PC-9 (cell line): Measurements from ENCODE around the gene VPS13D.

Experiments
- CTCF ChIP-seq: fragments of 200-600 bp; sonication (generic); conservative IDR thresholded peaks from 2 replicates; pipeline ENCODE4 v1.6.1; 2017; ENCODE audit warnings: mixed run types, antibody characterized with exemption, mild to moderate bottlenecking, moderate library complexity
- EZH2 ChIP-seq: fragments of 200-600 bp; sonication (generic); IDR thresholded peaks from 2 replicates; pipeline ENCODE4 v1.8.0; 2017; ENCODE audit warnings: antibody characterized with exemption, low read depth

DNA sequence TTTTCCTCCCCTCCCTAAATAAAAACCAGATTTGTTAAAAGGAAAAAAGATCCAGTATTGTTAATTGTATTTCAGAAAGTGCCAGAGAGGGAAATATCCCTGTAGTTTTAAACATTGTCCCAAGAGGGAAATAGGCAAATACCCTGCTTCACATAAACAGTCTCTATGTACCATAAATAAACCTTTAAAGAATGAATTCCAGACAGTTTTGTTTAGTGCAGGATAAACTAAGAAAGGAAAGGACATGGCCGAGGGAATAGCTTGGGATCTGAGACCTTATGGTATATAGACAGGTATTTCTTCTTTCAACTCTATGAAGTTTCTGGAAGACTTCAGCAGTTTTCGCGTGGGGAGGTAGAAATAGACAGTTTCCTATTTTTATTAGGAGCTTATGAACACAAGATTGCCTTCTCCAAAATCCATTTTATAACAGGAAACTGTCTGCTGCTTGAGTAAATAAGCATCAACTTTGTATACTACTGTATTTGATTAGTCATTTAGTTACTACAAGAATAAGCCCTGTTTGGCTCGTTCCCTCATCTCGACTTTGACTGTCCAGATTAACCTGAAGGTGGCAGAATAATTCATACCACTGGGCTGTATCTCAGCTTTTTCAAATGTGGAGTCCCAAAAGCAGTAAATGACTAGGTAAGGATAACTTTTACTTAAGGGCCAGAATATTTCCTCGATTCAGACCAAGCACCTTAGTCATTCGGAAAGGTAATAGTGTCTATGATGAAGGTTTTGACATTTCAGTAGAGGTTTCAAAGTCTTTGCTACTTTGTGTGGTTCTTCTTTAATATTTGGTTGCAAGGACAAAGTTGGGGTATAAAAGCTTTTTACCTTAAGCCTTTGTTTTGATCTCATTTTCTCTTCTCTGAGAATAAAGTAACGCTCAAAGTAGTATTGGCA, 177.5 kb downstream of the VPS13D start:
- TF ChIP-seq CTCF (peak; percentile 42; the same call in 1 of the 2 replicates), EZH2 (no peak)
